ENCODE results near the gene CYB561D1.

CYB561D1 gene

DNA sequence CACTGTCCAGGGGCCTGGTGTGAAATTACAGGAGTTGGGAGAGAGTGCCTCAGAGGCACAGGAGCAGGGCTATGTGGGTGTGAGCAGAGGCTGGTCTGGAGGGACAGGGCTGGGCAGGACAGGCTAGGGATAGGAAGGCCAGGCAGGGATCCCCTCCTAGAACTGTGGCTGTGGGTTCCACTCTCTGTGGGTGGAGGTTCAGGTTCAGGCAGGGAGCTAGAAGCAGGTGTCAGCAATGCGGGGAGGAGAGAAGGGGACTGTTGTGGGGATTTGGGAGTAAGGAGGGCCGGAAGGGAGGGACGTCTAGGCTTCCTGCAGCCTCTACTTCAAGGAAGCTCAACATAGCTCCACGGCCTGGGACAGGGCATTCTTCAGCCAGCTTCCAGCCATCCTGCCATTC, 37.5 kb downstream of the CYB561D1 start:
- DNase-seq = no peak

DNA sequence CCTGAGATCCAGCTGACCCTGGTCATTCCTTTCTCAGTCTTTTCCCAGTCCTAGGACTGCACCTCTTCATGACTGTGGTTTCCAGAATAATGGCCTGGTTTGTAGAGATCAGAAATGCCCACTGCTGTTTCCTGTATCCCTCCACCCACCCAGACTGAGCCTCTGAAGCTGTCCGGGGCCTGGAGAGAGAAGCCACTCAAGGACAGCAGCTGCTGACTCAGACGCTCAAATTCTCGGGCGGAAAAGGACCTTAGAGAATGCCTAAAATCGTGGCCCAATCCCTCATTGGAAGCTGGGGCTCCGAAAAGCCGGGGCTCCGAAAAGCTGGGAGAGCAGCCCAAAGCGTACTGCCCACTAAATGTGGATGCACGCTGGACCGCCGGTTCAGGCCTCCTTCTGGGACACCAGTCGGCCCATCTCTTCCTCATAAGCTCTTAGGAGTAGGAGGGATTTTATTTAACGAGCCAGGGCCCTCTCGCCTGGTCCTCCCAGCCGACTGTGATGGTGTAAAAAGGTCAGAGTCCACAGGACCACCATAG, 38.0 kb downstream of the CYB561D1 start:
- no peak for DNase-seq

DNA sequence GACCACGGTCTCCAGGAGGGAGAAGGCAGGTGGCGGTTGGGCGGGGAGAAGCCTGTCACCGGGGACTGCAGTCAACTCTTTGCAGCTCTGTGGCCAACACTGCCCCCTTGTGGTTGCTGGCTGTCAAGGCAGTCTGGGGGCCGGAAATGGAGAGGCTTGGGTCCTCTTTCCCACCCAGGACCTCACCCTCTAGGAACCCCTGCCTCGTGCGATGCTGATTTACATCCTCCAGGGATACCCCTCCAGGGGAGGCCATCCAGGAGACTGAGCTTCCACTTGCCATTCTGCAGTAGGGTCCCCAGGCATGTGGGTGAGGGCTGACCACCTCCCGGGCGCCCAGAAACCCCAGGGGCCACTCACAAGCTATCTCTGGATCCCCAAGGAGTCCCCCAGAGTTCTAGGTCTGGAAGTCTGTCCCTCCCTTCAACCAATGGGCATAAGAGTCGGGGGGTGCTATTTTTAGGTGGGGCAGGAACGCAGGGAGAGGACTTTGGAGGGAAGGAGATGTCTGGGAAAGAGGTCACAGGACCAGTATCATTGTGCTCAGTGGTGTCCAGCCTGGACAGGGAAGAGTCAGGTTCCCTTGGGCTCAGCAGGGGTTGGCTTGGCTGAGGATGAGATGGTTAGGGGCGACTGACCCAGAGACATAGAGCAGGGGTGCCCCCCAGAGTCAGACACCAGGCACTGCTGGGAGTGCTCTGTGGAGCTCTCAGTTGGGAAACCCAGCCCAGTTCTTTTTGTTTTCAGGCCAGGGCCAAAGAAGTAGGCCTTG, 38.7 kb downstream of the CYB561D1 start:
- peak; percentile 87 for DNase-seq

DNA sequence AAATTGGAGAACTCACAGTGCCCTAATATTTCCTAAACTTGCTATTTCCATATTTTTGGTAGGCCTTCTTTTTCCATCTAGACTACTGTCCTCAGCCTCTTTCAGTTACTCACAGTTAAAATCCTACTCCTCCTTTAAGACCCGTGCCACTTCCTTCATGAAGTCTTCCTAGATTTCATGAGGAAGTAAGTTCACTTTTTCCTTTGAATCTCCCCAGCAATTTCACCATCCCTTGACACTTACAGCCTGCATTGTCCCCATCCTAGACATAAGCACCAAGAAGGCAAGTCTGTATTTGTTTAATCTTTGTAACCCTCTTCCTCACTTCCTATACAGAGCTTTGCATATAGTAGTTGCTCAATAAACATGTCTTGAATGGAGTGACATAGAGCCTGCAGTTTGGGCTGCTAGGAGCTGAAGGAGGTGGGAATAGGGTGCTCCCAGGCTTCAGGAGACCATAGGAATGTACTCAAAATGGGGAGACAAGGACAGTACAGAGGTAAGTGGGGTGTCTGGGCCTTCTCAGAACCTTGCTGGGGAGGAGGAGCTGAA, 40.5 kb downstream of the CYB561D1 start:
- no peak for DNase-seq

DNA sequence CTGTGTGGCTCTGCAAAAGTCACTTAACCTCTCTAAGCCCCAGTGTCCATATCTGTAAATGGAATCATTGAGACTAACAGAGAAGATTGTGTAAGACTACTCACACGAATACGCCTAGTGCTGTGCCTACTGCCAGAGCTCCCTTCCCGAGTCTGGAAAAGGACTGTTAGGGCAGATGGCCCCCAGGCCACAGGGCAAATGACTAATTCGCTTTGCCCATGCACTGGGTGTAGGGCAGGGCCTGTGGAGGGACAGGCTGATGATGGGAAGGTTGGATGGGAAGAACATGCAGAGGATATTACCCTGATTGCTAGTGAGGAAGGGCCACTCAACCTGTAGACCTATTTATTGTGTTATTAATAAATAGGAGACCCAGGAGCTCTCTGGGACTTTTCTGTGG, 41.6 kb downstream of the CYB561D1 start:
- DNase-seq = no peak

DNA sequence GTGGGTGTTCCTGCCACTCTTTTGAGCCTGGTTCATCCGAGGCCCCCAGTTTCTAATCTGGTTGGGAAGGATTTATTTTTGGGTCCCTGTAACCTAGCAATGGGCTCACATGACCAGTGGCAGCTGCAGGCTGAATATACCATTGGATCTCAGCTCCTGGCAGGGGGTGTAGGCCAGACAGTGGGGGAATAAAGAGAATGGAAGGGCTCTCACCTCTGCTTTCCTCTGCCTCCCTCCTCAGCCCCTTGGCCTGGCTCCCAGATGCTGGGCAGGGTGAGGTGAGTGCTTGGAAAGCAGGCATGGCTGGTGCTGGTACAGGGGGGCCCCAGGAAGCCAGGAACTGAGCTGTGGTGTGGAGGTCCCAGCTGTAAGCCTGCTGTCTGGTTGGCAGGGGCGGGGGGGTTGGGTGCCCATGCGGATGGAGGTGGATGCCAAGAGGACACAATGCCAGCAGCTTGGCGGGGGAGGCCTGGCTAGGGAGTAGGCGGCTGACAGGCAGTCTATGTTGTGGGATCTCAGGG, 42.1 kb downstream of the CYB561D1 start:
- no peak for DNase-seq

DNA sequence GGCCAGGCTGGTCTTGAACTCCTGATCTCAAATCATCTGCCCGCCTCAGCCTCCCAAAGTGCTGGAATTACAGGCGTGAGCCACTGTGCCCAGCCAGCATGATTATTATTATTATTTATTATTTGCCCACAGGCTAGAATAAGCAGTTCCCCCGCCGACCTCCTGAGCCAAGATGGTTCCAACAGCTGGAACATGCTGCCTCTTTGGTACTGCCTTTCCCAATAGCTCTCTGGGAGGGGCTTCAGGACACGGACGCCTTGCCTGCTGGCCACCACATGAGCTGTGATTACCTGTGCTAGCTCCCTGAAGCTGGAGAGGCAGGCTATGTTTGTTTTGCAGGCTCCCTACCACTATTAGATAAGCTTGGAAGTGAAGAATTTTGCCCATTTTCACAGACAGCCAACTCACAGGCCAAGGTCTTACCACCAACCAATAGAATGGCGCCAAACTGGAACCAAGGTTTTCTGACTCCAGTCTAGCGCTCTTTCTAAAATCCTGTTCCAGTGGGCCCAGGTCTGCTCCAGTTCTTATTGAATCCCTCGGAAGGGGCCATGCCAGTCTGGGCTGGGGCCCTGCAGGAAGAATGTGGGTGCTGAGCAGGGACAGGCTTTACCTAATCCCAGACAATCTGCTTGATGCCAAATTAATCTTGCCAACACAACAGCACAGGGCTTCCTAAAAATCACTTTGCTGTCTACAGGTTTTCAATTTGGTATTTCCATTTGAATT, 43.7 kb downstream of the CYB561D1 start:
- no peak for DNase-seq

DNA sequence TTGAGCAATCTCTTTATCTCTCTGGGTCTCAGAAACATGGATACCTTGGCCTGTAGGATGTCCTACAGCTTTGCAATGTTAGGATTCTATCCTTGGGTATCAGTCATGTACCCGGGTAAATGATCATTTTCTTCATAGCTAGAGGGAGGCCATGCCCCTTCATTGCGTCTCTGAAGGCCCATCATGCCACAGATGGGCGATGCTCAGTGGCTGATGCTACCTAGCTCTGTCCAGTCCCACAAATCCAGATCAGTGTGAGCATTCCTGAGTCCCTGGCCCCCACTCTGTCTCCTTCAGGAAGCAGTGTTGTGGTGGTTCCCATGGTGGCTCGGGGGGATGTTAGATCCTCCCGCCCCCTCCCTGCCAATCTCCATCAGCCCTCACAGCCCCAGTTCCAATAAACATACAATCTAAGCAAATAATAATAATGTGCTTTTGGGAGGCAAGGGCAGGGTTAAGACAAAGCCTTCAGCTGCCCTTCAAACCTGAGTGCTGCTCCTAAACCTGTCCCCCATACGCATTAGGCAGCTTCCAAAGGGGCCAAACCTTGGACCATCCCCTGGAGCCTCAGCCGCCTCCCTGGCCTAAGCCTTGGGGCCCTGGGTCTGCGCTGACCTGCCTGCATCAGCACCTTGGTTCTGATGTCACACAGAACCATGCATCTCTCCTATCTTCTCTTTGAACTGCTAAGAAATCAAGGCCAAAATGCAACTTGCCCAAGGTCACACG, 45.1 kb downstream of the CYB561D1 start:
- DNase-seq = no peak

DNA sequence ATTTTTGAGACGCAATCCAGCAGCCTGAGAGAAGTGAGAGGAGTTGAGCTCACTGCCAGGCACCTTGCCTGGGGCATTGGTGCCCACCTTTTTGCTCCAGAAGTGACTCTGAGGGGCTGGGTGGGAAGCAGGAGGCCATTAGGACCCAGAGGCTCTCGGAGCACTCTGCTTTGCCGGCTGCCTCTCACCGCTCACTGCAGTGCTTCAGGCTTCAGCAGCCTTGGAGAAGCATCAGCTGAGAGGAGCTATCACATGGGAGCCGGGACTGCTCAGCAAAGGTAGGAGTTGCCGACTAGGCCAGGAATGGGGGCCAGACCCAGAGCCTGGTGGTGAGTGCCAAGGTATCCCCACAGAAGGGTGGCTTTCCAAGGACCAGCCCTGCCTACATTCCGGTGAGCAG, 45.8 kb downstream of the CYB561D1 start, which contains the start of gene GPR61:
Gene GPR61 (plus strand): TSS at position 197 of the 400 bp plus-strand sequence. CDS start 3,151 bp downstream, outside the sequence.
- no peak for DNase-seq

DNA sequence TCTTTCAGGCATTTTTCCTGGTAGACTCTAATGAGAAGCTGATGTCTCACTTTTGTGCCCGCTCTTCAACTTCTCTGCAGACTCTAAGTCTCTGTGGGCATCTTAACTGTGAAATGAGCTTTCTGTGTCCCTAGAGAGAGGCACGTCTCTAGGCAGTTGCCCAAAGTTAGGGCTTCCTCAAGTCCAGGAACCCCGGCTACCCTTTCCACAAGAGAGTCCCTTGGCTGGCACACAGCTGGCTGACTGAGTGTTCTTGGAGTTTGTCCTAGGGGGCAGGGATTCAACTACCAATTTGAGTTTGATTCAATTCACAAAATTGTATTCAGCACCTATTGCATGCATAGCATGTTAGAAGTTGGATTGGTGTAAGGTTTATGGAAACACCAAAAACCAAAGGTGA, 47.2 kb downstream of the CYB561D1 start:
- DNase-seq = no peak

DNA sequence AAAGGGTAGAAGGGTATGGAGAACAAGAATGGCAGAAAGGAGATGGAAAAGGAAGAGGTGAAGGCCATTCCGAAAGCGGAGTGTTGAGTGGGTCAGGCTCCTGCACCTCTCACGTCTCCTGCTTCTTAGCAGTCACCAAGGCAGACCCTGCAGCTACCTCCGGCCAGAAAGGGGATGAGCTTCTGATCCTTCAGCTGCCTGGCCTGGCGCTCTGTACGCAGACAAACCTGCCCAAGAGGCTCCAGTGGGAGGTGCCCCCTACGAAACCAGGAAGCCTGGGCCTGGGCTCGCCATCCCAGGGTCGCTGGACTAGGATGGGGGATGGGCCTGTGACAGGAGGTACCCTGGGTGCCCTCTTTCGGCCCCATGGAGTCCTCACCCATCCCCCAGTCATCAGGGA, 48.8 kb downstream of the CYB561D1 start:
- DNase-seq = no peak

DNA sequence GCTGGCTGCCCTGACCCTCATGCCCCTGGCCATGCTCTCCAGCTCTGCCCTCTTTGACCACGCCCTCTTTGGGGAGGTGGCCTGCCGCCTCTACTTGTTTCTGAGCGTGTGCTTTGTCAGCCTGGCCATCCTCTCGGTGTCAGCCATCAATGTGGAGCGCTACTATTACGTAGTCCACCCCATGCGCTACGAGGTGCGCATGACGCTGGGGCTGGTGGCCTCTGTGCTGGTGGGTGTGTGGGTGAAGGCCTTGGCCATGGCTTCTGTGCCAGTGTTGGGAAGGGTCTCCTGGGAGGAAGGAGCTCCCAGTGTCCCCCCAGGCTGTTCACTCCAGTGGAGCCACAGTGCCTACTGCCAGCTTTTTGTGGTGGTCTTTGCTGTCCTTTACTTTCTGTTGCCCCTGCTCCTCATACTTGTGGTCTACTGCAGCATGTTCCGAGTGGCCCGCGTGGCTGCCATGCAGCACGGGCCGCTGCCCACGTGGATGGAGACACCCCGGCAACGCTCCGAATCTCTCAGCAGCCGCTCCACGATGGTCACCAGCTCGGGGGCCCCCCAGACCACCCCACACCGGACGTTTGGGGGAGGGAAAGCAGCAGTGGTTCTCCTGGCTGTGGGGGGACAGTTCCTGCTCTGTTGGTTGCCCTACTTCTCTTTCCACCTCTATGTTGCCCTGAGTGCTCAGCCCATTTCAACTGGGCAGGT, 49.5 kb downstream of the CYB561D1 start:
- DNase-seq = no peak

DNA sequence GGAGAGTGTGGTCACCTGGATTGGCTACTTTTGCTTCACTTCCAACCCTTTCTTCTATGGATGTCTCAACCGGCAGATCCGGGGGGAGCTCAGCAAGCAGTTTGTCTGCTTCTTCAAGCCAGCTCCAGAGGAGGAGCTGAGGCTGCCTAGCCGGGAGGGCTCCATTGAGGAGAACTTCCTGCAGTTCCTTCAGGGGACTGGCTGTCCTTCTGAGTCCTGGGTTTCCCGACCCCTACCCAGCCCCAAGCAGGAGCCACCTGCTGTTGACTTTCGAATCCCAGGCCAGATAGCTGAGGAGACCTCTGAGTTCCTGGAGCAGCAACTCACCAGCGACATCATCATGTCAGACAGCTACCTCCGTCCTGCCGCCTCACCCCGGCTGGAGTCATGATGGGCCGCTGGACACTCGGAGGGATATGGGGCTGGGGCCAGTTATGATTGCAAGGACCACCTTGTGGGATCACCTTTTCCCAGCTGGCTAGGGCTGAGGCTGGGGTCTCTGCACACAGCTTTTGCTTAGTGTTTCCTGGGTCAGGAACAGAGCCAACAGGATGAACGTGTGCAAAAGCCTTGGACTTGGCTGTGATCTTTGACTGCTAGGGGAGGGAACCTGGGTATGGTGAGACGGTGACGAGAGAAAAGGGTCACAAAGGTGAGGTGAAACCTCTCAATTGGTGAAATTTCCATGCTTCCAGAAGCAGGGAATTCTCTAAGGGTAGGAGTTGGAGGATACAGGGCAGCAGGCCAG, 50.3 kb downstream of the CYB561D1 start:
- DNase-seq = no peak

DNA sequence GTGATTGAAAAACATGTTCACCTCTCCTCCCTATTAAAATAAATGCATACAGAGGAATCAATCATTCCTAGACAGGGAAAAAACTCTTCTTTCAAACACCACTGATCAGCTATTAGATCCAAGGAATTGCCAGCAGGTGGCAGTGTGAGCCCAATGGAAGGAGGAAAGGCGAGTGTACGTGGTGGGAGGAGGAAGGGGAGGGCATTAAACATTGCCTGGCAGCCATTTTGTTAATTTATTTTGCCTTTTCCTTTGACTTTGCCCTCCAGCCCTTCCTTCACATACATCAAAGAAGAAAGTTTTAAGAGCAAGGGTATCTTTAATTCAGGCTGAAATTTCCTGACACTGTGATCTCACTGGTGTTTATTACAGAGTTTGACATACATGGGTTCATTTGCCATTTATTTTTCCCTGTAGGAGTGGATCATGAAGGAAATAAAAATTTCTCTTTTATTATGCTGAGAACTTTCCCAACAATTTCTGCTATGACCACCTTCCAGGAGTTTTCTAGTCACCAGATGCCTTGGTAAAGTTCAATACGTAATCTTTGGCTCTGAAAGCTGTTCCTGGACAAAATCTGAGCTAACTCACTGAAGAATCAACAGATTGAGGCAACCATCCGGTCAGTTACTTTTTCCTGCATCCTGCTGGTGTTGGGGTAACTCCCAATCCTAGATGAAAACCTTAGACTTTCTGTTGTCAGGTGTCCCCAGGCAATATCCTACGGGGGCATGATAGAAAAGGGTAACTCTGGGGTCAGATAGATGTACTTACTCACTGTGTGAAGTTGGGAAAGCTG, 52.6 kb downstream of the CYB561D1 start:
- peak; percentile 87 for DNase-seq

DNA sequence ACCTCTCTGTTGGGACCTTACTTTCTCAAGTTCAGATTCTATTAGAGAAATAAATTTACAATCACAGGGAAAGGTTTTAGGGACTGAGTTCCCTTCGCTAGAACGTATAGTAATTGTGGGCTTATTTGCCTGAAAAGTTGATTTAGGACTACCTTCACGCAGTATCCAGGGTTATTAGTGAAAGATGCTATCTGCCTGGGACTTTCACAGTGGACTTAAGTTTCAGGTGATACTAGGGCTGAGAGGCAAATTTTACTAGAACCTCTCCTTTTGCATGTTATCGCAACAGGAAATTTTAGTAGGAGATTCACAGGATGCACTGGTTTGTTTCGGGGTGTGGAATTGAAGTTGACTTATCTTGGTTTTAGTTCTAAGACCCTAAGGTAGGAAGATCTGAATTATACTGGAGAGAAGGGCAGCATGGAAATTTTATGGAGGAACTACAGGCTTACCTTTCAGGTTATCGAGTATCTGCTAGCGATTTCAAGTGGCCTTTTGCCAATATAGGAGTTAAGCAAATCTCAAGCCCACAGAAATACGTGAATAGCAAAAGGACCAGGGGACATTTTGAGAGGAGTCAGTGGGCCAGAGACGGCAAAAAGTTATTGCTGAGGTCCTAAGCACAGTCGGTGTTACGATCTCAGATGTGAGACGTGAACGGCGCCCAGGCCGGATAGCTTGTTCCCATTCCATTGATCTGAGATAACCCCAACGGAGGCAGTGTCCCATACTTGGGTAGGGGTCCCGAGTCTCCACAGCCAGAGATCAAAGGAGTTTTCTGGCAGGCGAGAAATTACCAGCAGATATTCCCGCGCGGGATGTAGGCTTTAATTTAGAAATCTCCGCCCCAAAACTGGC, 53.8 kb downstream of the CYB561D1 start:
- peak; percentile 15 for DNase-seq

DNA sequence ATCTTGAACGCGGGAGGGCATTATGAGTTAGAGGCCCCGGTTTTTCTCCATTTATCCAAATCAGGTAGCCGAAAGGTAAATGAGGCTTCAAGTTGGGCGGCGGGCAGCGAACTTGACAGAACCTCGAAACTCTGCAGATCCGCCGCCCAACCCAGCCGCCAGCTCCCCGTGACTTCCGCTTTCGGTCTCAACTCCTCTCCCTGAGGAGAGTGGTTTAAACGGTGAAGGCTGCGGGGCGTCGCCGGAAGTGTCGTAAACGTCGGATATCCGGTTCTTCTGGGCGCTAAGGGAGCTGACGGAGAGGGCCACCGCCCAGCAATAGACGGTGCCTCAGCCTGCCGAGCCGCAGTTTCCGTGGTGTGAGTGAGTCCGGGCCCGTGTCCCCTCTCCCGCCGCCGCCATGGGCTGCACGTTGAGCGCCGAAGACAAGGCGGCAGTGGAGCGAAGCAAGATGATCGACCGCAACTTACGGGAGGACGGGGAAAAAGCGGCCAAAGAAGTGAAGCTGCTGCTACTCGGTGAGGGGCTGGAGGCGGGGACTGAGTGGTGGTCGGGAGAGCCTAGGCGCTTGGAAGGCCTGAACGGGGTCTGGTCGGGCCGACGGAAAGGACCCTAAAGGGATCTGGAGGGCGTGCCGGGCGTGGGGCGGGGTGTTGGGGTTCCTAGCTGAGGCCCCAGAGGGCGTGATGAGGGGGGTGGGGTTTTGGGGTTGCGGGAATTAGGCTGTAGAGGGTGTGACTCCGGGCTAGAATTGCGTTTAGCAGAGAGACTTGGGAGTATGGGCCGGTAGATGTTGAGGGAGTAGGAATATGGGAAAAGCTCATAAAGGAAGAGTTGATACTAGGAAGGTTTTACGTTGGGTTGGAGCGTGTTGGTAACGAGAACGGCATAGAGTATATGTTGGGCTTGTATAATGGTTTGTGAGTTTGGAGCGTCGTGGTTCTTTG, 54.7 kb downstream of the CYB561D1 start, which contains the start of gene GNAI3:
Gene GNAI3 (plus strand): TSS at position 295 of the 947 bp plus-strand sequence. CDS start 106 bp downstream, at position 401.
- DNase-seq = peak; percentile 89
